Gastrocnemius medialis (tissue), 4 donors: ENCODE data around the gene LGALS1. TPM values are rescaled to one million over a fixed set of nuclear protein-coding genes. Genes with fewer than 3 reads are reported as not detected.
A peak's percentile ranks its signal among the peaks of the same experiment; 100 is the strongest.

Experiments used
- ATAC-seq, 2 donors: fragments of 150-250 bp; one replicate each; pipeline ENCODE4 v1.9.1; 2016
- DNase-seq, 2 donors: peaks; one replicate each; pipeline ENCODE4 v3.0.0-alpha.2; 2019
- H3K27ac ChIP-seq, 4 donors: fragments of 200-600 bp; sonication (generic); 1 replicate in 1 of 4; 2 replicates in 3 of 4; pipeline ENCODE4 v1.5.1; 2016 to 2018; ENCODE audit warnings: mild to moderate bottlenecking in 2 of 4, moderate library complexity in 1 of 4
- H3K27me3 ChIP-seq, 3 donors: fragments of 200-600 bp; sonication (generic) in 2 of 3; 1 replicate in 1 of 3; 2 replicates in 2 of 3; pipeline versions ENCODE4 v1.5.1 to v1.6.0; 2016 to 2019; ENCODE audit warnings: mild to moderate bottlenecking in 1 of 3, moderate library complexity in 1 of 3
- H3K36me3 ChIP-seq, 2 donors: fragments of 200-600 bp; sonication (generic) in 1 of 2; one replicate each; pipeline ENCODE4 v1.5.1; 2017 to 2018
- H3K4me1 ChIP-seq, 2 donors: fragments of 200-600 bp; sonication (generic) in 1 of 2; one replicate each; pipeline ENCODE4 v1.5.1; 2016 to 2017; ENCODE audit warnings: mild to moderate bottlenecking in 2 of 2
- H3K4me3 ChIP-seq, 4 donors: fragments of 200-600 bp; sonication (generic) in 3 of 4; 1 replicate in 1 of 4; 2 replicates in 3 of 4; pipeline ENCODE4 v1.5.1; 2016 to 2019; ENCODE audit warnings: mild to moderate bottlenecking in 2 of 4
- H3K9me3 ChIP-seq, 3 donors: fragments of 200-600 bp; sonication (generic) in 2 of 3; 1 replicate in 1 of 3; 2 replicates in 2 of 3; pipeline ENCODE4 v1.5.1; 2016 to 2019
- CTCF ChIP-seq, 5 experiments: fragments of 450-650 bp in 3 of 5; fragments of 200-600 bp in 2 of 5; sonication (generic) in 2 of 5; IDR thresholded peaks in 4 of 5; conservative IDR thresholded peaks in 1 of 5; 1 replicate in 4 of 5; 2 replicates in 1 of 5; pipeline ENCODE4 v1.5.1; 2016 to 2019; ENCODE audit warnings: antibody characterized with exemption in 5 of 5, mild to moderate bottlenecking in 3 of 5, moderate library complexity in 3 of 5
- POLR2A ChIP-seq, 2 donors: fragments of 450-650 bp; IDR thresholded peaks; one replicate each; pipeline ENCODE4 v1.6.1; 2017; ENCODE audit warnings: antibody characterized with exemption in 2 of 2, mild to moderate bottlenecking in 2 of 2, moderate library complexity in 2 of 2
- in situ Hi-C, 4 donors: fragments of 200-750 bp; cut with MboI; loops; one replicate each; pipeline versions ENCODE4 v1.15.0 to v1.8.0; 2017; ENCODE audit warnings: low sequenced_read_pairs in 4 of 4
- intact Hi-C: fragments of 100-400 bp; cut with DNase I; formaldehyde crosslinking; loops from one replicate; pipeline ENCODE4 v1.15.1; 2023; ENCODE audit warnings: low total_unique reads
- total RNA-seq, 4 donors: library from RNA; depleted of rRNA; stranded (reverse); fragments of >200 nt; gene quantifications; one replicate each; pipeline versions ENCODE4 v1.1.0 to v1.2.3, GENCODE V29; 2016

LGALS1 gene
- total RNA-seq, 4 donors from 2014 or later, result 561 to 1,888 (median 1,101) TPM

GRCh38 chr22:37659897-37660708 lies 15.3 kb upstream of the LGALS1 start:
- intact Hi-C loops (loop anchor here (5.0 kb wide), 1 partner anchor 87 kb away; no protein-coding TSS in a partner anchor), in situ Hi-C loops (no loop called here)
- ATAC-seq (no peak), DNase-seq (no peak)
- no peaks in the 10 kb centered on the region for H3K9me3 ChIP-seq
- peak overlapping the region in 3 of 4 donors; percentile 57 to 65 (median 63) for H3K4me3 ChIP-seq
- H3K36me3 ChIP-seq, result no peaks in the 10 kb centered on the region
- peaks cover 42 to 47% of the 10 kb centered on the region in 2 donors for H3K4me1 ChIP-seq
- H3K27me3 ChIP-seq, result no peaks in the 10 kb centered on the region
- TF ChIP-seq POLR2A (IDR thresholded peaks at IDR 0.05) (no peak), CTCF (IDR thresholded peaks at IDR 0.05 in 4 of 5, conservative IDR thresholded peaks at IDR 0.05 in 1 of 5) (no peak)
- H3K27ac ChIP-seq, result peak overlapping the region; percentile 72 to 81 (median 74)

- intact Hi-C loops (no loop called here), in situ Hi-C loops (no loop called here)
- no peak for DNase-seq
- Histone ChIP-seq H3K4me3 (no peak overlapping the region), H3K9me3 (no peaks in the 10 kb centered on the region), H3K27me3 (no peaks in the 10 kb centered on the region), H3K4me1 (peaks cover 42 to 48% of the 10 kb centered on the region in 2 donors), H3K36me3 (no peaks in the 10 kb centered on the region), H3K27ac (peak overlapping the region; percentile 58 to 75 (median 73))
- no peak for TF ChIP-seq POLR2A (IDR thresholded peaks at IDR 0.05)
- no peak for TF ChIP-seq CTCF (IDR thresholded peaks at IDR 0.05 in 4 of 5, conservative IDR thresholded peaks at IDR 0.05 in 1 of 5)
- no peak for ATAC-seq
These were observed 14.8 kb upstream of the LGALS1 start for GRCh38 chr22:37660709-37661045.

GRCh38 chr22:37661160-37661924 lies 14.1 kb upstream of the LGALS1 start:
- ATAC-seq (peak in 1 of 2 donors; percentile 25), DNase-seq (no peak)
- Histone ChIP-seq H3K27me3 (no peaks in the 10 kb centered on the region), H3K9me3 (no peaks in the 10 kb centered on the region), H3K36me3 (no peaks in the 10 kb centered on the region), H3K4me3 (no peak overlapping the region), H3K4me1 (peaks cover 38 to 48% of the 10 kb centered on the region in 2 donors), H3K27ac (peak overlapping the region; percentile 58 to 75 (median 73))
- intact Hi-C loops, result no loop called here
- TF ChIP-seq CTCF (IDR thresholded peaks at IDR 0.05 in 4 of 5, conservative IDR thresholded peaks at IDR 0.05 in 1 of 5) (peak in 4 of 5 experiments; percentile 38 to 53 (median 49)), POLR2A (IDR thresholded peaks at IDR 0.05) (no peak)
- in situ Hi-C loops, result no loop called here

- Histone ChIP-seq H3K4me3 (no peak overlapping the region), H3K27ac (peak overlapping the region; percentile 58 to 75 (median 73)), H3K27me3 (no peaks in the 10 kb centered on the region), H3K9me3 (no peaks in the 10 kb centered on the region), H3K36me3 (no peaks in the 10 kb centered on the region), H3K4me1 (peaks cover 38 to 48% of the 10 kb centered on the region in 2 donors)
- intact Hi-C loops, result no loop called here
- DNase-seq (no peak), ATAC-seq (no peak)
- in situ Hi-C loops, result no loop called here
- TF ChIP-seq CTCF (IDR thresholded peaks at IDR 0.05 in 4 of 5, conservative IDR thresholded peaks at IDR 0.05 in 1 of 5) (no peak), POLR2A (IDR thresholded peaks at IDR 0.05) (no peak)
These were observed 13.4 kb upstream of the LGALS1 start for GRCh38 chr22:37662039-37662438.
